ENCODE data around the gene ZNF536. TPM values are rescaled to one million over a fixed set of nuclear protein-coding genes. Genes with fewer than 3 reads are reported as not detected.

The ZNF536 gene
- total and polyA plus RNA-seq, 10 of the 15 experiments (the other 5 are each of a cell fraction or from before 2014, with no cell fraction given) = not detected

DNA sequence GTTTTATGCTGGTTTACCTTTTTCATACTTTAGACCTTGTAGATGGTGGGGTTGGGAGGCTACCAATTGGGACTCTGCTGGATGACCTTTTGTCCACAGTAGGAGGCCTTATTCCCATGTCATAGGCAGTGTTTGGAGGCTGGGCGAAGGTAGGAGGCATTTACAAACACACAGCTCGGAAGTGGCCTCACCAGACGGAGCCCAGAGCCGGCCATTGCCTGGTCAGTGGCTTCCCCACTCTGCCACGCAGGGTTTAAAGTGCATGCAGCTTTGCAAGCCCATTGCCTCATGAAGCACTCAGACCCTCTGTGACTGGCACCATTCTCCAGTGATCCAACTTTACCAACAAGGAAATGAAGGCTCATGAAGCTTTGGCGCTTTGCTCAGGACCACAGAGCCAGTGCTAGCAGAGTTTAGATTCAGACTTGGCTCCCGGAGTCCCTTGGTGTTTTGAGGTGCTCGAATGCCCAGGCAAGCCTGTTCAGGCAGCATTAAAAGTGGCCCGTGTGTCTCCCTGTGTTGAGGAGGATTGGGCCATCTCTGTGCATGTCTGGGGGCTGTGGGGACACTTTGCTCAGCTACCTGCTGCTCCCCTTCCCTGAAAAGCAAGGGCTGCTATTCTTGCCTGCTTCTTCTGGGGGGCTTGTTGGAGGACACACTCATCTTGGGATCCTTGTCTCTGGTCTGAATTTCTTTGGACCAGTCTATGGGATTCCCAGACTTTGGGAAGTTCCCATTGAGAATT, 148.7 kb downstream of the ZNF536 start (continued):
- TF ChIP-seq, protein P1, sequence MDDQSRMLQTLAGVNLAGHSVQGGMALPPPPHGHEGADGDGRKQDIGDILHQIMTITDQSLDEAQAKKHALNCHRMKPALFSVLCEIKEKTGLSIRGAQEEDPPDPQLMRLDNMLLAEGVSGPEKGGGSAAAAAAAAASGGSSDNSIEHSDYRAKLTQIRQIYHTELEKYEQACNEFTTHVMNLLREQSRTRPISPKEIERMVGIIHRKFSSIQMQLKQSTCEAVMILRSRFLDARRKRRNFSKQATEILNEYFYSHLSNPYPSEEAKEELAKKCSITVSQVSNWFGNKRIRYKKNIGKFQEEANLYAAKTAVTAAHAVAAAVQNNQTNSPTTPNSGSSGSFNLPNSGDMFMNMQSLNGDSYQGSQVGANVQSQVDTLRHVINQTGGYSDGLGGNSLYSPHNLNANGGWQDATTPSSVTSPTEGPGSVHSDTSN (IDR thresholded peaks at IDR 0.05; ENCODE audit: insufficient replicate concordance, low read depth, low read length) = no peak
- TF ChIP-seq RBBP5 (conservative IDR thresholded peaks at IDR 0.05) (no peak), IKZF2 (IDR thresholded peaks at IDR 0.05) (no peak), NBN (IDR thresholded peaks at IDR 0.05) (no peak), EED (IDR thresholded peaks at IDR 0.05; ENCODE audit: low read depth) (no peak), TAF1 (IDR thresholded peaks at IDR 0.05; ENCODE audit: borderline replicate concordance, low read depth, low read length) (no peak)

DNA sequence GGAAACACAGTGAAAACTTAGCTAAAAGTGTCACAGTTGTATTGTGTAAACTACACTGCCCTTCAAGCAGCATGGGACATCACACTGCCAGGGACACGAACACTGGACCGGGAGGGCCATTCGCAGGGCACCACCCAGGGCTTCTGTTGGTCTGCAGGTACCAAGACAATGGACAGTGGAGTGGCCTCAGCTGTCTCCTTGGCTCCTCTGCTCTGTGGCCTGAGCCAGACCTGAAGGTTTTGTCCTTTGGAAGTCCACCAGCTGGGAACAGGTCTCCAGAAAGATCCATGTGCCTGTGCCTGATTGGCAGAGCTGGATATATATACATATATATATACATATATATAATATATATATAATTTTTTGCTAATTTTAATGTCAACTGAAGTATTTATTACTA, 149.8 kb downstream of the ZNF536 start:
- Histone ChIP-seq H3K4me1 (ENCODE audit: control insufficient read depth, insufficient read depth, low read length) (no peaks in the 10 kb centered on the region), H3K9me3 (replicated peaks; ENCODE audit: control insufficient read depth, insufficient read depth, low read length) (no peaks in the 10 kb centered on the region), H3K4me2 (ENCODE audit: control insufficient read depth, insufficient read depth) (no peak overlapping the region), H3K27me3 (replicated peaks in 1 of 2; ENCODE audit: control insufficient read depth in 2 of 2, insufficient read depth in 2 of 2, low read length in 1 of 2) (no peaks in the 10 kb centered on the region), H3K4me3 (no peak overlapping the region), H3K79me2 (ENCODE audit: control insufficient read depth, insufficient read depth, low read length) (no peaks in the 10 kb centered on the region), H2AFZ (ENCODE audit: control insufficient read depth, low read depth, low read length) (no peak overlapping the region), H3K36me3 (ENCODE audit: control insufficient read depth in 2 of 2, insufficient read depth in 2 of 2, low read length in 1 of 2) (no peaks in the 10 kb centered on the region), H4K20me1 (ENCODE audit: control insufficient read depth, insufficient read depth) (no peaks in the 10 kb centered on the region), H3K27ac (ENCODE audit: control insufficient read depth, insufficient read depth) (no peak overlapping the region), H3K9ac (ENCODE audit: control insufficient read depth, insufficient read depth, low read length) (no peak overlapping the region)
- CTCF ChIA-PET = no interaction called here
- in situ Hi-C loops (cut with MboI) = no loop called here
- SMC1A ChIA-PET (ENCODE audit: uncharacterized antibody, unreplicated experiment) = no interaction called here
- DNase-seq (ENCODE audit: low read depth, low spot score) = no peak
- 25% methylated on average over 3 of the region's 3 CpGs for WGBS (ENCODE audit: insufficient coverage, insufficient replicate concordance, low lambda C conversion rate, missing lambda C conversion rate)
- POLR2A ChIA-PET = no interaction called here
- FAIRE-seq = no peak
- ATAC-seq = no peak
- no TSS peak for BruUV-seq (replicated peaks)
- intact Hi-C loops (cut with micrococcal nuclease; ENCODE audit: unreplicated experiment) = no loop called here
- RAD21 ChIA-PET (ENCODE audit: unreplicated experiment) = no interaction called here
- TF ChIP-seq CEBPB (IDR thresholded peaks at IDR 0.05; ENCODE audit: borderline replicate concordance in 1 of 2, low read depth in 2 of 2, low read length in 2 of 2) = no peak
- no peak for TF ChIP-seq ZNF24 (IDR thresholded peaks at IDR 0.05)
- TF ChIP-seq, protein P2, sequence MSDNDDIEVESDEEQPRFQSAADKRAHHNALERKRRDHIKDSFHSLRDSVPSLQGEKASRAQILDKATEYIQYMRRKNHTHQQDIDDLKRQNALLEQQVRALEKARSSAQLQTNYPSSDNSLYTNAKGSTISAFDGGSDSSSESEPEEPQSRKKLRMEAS (IDR thresholded peaks at IDR 0.05; ENCODE audit: low read depth, low read length) = no peak
- TF ChIP-seq MTA2 (IDR thresholded peaks at IDR 0.05; ENCODE audit: low read depth) = no peak
- TF ChIP-seq GATAD2B (conservative IDR thresholded peaks at IDR 0.05; ENCODE audit: low read depth) = no peak
- no peak for TF ChIP-seq BCL11A (IDR thresholded peaks at IDR 0.05; ENCODE audit: low read depth, low read length)
- TF ChIP-seq, protein P3, sequence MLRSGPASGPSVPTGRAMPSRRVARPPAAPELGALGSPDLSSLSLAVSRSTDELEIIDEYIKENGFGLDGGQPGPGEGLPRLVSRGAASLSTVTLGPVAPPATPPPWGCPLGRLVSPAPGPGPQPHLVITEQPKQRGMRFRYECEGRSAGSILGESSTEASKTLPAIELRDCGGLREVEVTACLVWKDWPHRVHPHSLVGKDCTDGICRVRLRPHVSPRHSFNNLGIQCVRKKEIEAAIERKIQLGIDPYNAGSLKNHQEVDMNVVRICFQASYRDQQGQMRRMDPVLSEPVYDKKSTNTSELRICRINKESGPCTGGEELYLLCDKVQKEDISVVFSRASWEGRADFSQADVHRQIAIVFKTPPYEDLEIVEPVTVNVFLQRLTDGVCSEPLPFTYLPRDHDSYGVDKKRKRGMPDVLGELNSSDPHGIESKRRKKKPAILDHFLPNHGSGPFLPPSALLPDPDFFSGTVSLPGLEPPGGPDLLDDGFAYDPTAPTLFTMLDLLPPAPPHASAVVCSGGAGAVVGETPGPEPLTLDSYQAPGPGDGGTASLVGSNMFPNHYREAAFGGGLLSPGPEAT (IDR thresholded peaks at IDR 0.05; ENCODE audit: low read depth) = no peak
- TF ChIP-seq NR2C2 (IDR thresholded peaks at IDR 0.05; ENCODE audit: borderline replicate concordance, control insufficient read depth, insufficient read length, low read depth) = no peak
- TF ChIP-seq POLR2AphosphoS5 (IDR thresholded peaks at IDR 0.05; ENCODE audit: low read length) = no peak
- TF ChIP-seq FOXK2 (IDR thresholded peaks at IDR 0.05) = no peak
- no peak for TF ChIP-seq RAD21 (IDR thresholded peaks at IDR 0.05; ENCODE audit: insufficient read depth, low read depth, low read length)
- TF ChIP-seq RUNX3 (IDR thresholded peaks at IDR 0.05; ENCODE audit: low read length) = no peak
